ENCODE data around the gene NEURL1.

DNA sequence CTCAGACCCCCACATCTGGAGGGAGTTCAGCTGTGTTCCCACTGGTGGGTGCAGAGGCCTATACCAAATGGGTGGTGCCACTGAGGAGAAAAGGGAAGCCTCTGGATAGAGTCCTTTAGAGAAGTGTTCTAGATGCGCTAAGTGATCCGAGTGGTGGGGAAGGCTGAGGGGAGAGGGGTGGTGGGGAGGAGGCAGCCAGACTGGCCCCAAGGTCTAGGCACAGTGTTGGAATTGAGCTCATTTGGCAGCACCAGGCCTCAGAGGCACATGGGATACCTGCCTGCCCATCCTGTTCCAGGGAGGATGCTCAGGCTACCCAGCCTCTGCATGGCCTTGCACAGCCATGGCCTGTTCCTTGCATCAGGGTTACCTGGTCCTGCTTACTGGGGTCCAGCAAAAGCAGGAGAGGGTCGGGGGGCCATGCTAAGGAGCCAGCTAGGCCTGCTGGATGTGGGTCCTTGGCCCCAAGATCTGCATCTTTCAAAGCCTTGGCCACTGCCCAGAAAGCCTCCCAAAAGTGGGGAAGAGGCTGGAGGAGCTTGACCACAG is 99.6 kb downstream of the NEURL1 start:
- TF ChIP-seq POLR2AphosphoS5 (IDR thresholded peaks at IDR 0.05; ENCODE audit: low read depth, low read length) (no peak), TAF1 (IDR thresholded peaks at IDR 0.05; ENCODE audit: borderline replicate concordance, insufficient read depth, low read length) (no peak), FOXP2 (optimal IDR thresholded peaks at IDR 0.05; ENCODE audit: borderline replicate concordance, extremely low read depth, extremely low read length, insufficient read depth) (no peak)
- TF ChIP-seq, protein P1, sequence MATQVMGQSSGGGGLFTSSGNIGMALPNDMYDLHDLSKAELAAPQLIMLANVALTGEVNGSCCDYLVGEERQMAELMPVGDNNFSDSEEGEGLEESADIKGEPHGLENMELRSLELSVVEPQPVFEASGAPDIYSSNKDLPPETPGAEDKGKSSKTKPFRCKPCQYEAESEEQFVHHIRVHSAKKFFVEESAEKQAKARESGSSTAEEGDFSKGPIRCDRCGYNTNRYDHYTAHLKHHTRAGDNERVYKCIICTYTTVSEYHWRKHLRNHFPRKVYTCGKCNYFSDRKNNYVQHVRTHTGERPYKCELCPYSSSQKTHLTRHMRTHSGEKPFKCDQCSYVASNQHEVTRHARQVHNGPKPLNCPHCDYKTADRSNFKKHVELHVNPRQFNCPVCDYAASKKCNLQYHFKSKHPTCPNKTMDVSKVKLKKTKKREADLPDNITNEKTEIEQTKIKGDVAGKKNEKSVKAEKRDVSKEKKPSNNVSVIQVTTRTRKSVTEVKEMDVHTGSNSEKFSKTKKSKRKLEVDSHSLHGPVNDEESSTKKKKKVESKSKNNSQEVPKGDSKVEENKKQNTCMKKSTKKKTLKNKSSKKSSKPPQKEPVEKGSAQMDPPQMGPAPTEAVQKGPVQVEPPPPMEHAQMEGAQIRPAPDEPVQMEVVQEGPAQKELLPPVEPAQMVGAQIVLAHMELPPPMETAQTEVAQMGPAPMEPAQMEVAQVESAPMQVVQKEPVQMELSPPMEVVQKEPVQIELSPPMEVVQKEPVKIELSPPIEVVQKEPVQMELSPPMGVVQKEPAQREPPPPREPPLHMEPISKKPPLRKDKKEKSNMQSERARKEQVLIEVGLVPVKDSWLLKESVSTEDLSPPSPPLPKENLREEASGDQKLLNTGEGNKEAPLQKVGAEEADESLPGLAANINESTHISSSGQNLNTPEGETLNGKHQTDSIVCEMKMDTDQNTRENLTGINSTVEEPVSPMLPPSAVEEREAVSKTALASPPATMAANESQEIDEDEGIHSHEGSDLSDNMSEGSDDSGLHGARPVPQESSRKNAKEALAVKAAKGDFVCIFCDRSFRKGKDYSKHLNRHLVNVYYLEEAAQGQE (IDR thresholded peaks at IDR 0.05; ENCODE audit: insufficient read depth in 1 of 2, low read depth in 2 of 2, low read length in 2 of 2): no peak
